GM19324 (cell line): ENCODE results near the gene POPDC2.

Experiments used
- ATAC-seq: cut with Tn5 transposase; IDR thresholded peaks from one replicate; pipeline ENCODE4 v1.9.1; 2021; ENCODE audit warnings: mild to moderate bottlenecking, moderate library complexity; ENCODE audit not compliant: unreplicated experiment, low FRiP score

The POPDC2 gene

DNA sequence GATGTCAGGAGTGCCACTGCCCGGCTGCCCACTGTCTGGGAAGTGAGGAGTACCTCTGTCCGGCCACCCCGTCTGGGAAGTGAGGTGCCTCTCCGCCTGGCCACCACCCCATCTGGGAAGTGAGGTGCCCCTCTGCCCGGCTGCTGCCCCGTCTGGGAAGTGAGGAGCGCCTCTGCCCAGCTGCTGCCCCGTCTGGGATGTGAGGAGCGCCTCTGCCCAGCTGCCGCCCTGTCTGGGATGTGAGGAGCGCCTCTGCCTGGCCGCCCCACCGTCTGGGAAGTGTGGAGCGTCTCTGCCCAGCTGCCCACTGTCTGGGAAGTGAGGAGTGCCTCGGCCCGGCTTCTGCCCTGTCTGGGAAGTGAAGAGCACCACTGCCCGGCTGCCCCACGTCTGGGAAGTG lies 13.5 kb upstream of the POPDC2 start:
- ATAC-seq, result no peak

GRCh38 chr3:119672776-119673175 lies 12.4 kb upstream of the POPDC2 start:
- ATAC-seq, result no peak

GRCh38 chr3:119669906-119670570 lies 9.6 kb upstream of the POPDC2 start:
- ATAC-seq, result no peak

- no peak for ATAC-seq
Measured at GRCh38 chr3:119665954-119666559, 5.7 kb upstream of the POPDC2 start.

GRCh38 chr3:119664850-119665379 lies 4.5 kb upstream of the POPDC2 start:
- no peak for ATAC-seq

GRCh38 chr3:119664370-119664769 lies 4.0 kb upstream of the POPDC2 start:
- ATAC-seq, result no peak

DNA sequence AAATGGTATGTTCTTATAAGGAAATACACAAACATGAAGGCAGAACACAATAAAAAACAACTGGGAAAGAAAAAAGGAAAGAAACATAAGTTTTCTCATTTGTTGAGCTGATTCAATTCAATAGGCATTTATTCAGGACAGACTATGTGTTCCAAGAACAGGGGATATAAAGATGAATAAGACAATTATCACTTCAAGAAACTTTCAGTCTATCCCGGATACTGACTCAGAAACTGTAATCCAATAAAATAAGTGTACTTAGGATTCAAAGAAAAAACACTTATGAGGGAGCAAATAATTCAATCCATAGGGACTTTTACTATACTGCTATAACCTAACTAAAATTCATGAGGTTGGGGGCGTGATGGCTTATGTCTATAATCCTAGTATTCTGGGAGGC lies 3.5 kb upstream of the POPDC2 start:
- no peak for ATAC-seq

DNA sequence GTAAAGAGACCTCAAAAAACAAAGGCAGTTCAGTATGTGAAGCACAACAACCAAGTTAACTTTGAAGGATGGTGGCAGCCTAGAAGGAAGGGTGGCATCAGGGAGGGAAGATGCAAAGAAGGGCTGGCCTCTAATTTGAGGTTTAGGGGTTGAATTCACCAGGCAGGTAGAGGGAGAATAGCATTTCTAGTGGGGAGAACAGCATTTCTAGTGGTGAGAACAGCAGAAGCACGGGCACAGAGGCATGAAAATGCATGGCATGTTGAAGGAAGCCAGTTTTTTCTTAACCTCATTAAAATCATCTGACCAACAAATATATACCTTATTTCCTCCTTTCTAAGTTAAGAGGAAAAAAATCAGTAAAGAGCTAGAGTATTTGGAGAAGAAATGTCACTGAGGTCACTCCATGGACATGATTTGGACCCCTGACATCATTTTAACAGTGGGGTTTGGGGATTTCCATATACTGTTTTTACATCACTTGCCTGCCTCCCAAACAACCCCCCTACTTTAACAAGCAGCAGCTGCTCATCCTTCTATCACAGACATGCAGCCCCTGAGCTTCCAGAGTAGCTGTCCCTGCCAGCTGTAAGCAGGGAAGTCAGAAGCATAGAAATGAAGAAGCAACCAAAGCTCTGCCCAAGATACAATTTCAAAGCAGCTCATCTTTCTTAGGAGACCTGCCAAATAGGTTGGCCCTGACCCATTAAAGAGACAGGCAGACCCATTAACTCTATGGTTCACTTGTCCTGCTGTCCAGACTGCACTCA lies 2.4 kb upstream of the POPDC2 start:
- no peak for ATAC-seq

DNA sequence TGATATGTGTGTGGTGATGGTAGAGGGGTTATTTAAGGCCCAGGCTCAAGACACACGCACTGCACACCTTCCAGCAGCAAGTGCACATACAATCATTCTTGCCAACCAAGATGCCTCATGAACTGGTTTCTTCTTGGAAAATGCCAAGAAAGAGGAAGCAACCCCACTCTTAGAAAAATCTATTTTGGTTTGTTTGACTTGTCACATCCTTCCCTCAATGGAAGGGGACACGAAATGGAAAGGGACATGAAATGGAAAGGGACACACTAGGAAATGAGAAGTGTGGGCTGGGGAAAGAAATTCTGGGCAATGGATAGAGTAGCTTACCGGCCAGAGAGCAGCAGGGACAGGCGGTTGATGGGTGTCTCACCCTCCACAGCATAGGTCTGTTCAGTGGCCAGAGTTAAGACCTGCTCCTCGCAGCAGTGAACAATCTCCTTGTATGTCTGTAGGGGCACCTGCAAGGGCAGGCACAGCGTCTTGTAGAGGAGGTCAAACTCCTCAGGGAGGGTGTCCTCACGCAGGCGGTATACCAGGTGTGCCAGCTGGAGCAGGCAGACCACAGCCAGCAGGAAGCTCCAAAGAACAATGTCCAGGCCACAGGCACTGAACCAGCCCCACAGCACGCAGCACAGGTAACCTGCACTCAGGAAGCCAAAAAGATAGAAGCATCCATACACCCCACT lies 640 bp downstream of the POPDC2 start:
- ATAC-seq, result no peak

DNA sequence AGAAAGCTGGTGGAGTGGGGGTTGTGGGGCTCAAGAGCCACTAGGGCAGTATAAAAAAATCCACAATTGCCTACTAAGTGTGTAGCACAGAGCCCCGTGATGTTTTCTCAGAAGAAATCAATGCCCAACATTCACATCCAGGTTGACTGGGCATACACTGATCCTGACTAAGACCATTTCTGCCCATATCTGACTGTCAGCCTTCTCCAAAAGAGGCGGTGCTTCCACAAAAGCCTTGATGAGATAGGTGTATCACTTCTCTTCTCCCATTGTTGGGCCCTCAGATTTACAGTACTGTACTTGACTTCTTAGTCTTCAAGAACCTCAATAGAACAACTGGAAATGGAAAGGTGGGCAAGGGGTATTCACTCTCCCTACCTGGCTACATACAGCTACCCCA lies 1.4 kb downstream of the POPDC2 start:
- no peak for ATAC-seq

GRCh38 chr3:119657887-119658702 lies 2.3 kb downstream of the POPDC2 start:
- no peak for ATAC-seq

DNA sequence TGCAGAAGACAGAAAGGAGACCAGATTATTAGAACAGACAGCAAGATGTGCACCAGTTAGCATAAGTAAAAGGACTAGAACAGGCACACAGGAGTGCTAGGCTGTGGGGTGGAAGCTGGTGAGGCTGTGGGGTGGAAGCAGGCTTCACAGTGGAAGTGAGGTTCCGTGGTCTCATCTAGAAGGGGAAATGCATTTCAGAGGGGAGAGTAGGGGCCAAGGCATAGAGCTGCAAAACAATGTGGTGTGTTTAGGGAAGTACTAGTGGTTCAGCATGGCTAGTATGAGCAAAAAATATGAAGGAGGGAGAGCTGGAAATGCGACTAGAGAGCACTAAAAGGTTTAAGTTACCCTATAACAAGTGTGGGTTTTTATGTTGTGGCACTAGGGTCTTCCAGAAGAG lies 6.5 kb downstream of the POPDC2 start:
- no peak for ATAC-seq

DNA sequence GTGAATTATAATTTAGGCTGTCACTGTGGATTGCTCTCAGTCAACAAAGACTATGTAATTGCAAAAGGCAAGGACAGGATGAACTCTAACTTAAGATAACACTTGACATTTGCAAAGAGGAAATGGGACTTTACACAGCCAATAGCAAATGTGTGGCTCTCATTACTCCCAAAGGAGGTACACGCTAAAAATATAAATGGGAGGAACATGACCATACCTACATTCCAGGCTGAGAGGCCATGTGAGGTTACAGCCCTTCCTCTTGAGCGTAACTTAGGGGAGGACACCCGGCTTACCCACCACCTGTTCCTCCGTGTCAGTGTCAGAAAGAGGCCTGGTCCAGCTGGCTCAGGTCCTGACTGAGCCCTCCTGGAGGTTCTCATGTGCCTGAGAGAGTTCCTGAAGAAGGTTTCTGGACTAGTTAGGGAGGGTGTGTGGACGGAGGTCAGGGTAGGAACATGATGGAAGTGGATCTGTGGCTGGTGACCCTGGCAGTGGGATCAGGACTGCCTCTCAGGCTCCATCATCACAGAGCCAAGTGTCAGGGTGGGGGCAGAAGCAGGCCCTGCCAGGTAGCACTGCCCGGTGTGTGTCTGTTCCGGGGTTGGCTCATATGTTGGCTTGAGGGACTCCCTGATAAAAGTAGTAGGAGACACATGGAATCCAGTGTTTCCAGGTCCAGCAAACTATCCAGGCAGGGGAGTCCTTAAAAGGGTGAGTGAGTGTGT lies 7.9 kb downstream of the POPDC2 start:
- ATAC-seq, result no peak

GRCh38 chr3:119649761-119650160 lies 10.6 kb downstream of the POPDC2 start:
- ATAC-seq, result no peak

DNA sequence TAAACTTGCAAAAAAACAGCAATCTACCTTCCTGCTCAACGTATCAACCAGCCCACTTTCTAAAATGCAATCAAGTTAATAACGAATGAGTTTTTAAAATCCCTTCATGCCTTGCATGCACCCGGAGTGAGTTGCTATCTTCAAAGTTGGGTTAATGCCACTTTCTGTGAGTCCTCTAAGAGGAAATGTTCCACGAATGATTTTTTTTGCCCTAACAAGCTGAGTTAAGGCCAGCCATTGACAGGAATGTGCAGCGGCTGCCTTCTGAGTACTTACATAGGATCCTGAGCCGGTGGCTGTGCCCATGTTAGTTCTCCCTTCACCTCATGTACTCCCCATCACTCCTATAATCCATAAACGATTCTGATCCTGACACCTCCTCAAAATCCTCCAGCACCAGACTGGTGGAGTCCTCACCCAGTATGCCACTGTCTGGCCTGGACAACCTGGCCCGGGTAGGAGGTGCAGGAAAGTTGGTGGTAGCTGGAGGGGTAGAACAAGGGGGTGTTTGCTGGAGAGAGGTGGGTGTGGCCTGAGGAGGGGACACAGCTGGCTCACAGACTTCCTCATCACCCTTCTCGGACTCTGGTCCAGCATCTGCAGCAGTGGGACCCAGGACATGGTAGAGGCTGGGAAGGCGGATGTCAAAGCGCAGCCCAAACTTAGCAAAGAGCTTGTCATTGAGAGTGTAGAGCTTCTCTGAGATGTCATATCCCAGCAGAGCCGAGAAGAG lies 12.4 kb downstream of the POPDC2 start:
- no peak for ATAC-seq

DNA sequence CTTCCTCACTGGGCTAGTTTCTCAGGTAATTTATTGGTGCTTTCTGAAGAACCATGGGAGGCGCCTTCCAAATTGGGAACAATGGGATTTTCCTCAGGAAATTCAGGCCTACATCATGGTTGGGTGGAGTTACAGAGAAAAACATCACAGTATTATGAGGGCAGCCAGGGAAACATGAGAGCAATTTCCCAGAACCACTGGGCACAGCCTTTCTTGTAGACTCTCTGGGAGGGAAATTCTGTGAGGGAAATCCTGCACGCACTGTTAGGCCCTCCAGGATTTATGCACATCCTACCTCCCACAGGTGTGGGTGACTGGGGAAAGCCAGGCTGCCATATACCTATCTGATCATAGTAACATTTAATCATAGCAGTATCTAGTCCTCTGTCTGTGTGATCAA lies 13.2 kb downstream of the POPDC2 start:
- ATAC-seq, result no peak

GRCh38 chr3:119645813-119646212 lies 14.6 kb downstream of the POPDC2 start:
- no peak for ATAC-seq

GRCh38 chr3:119644481-119644880 lies 15.9 kb downstream of the POPDC2 start:
- ATAC-seq, result no peak

- no peak for ATAC-seq
Measured at GRCh38 chr3:119643528-119643927, 16.9 kb downstream of the POPDC2 start.
